ENCODE data around the gene SH3BP5L. TPM values are rescaled to one million over a fixed set of nuclear protein-coding genes. Genes with fewer than 3 reads are reported as not detected.

The SH3BP5L gene
- total RNA-seq, 2 donors from 2014 or later = 23.1 to 25.3 TPM

DNA sequence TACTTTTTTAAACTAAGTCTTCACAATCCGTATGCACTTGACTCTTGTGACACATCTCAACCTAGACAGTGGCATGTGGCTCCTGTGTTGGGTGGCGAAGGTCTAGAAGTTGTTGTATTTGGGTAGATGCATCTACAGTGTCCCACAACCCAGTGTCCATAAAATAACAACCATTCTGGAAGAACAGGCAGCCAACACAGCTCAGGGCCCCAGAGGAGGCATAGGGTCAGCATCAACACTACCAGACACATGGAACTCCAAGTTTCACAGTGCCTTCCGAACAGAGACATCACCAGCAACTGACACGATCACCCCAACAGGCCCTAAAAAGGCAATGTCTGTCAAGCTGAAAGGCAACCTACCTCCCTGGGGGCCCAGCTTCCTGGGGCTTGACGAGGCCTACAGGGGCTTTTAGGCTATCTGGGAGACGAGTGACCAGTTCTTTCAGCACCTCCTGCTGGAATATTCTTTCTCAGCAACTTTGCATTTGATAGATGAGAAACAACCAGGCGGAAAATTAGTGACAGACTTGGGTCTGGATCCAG, 5.6 kb downstream of the SH3BP5L start:
- Mint-ChIP-seq H3K4me1 (ENCODE audit: low read depth) (peaks cover 92% of the 10 kb centered on the region), H3K27ac (peak overlapping the region; percentile 10), H3K36me3 (ENCODE audit: insufficient read depth in 2 of 2) (peaks cover 9 to 14% of the 10 kb centered on the region in 2 donors), H3K4me3 (no peak overlapping the region), H3K27me3 (ENCODE audit: low read depth) (no peaks in the 10 kb centered on the region), H3K9me3 (no peaks in the 10 kb centered on the region)
- DNase-seq (no peak), ATAC-seq (replicated peaks in 1 of 2) (no peak)

DNA sequence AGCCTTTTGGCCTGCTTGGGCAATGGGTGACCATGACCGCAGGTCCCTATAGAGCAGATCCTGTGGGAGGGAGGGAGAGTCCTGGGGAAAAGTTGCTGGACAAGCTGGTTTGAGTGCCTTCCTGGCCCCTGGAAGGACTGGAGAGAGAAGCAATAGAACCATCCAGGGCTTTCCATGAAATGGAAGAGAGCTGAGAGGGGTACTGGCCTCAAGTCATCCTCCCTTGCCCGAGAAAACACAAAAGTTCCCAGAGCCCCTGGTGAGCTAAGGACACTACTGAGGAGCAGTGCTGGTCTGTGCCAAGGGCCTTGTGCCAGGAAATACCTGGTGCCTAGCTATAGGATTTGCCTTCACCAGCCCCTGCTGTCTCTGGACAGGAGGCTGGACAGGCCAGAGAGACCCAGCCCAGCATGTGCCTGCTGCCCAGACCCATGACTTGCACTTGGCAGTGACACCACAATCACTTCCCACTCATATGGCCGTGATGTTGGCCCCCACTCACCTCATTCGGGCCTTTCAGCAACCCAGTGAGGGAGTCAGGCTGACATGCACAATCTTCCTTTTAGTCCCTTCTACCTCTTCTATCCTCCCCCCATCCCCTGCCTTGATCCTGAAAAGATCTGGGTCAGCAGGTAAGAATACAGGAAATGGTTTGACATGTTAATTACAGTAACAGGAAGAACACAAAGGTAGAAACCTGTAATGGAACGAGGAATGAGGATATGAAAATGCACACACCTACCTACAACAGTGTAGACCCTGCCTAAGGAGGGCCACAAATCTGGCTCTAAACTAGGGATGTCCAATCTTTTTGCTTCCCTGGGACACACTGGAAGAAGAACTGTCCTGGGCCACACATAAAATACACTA, 7.0 kb downstream of the SH3BP5L start:
- Mint-ChIP-seq H3K9me3 (no peaks in the 10 kb centered on the region), H3K4me3 (peak overlapping the region; percentile 34 to 54), H3K4me1 (ENCODE audit: low read depth) (peaks cover 78% of the 10 kb centered on the region), H3K27ac (peak overlapping the region; percentile 82), H3K36me3 (ENCODE audit: insufficient read depth in 2 of 2) (peaks cover 12 to 16% of the 10 kb centered on the region in 2 donors), H3K27me3 (ENCODE audit: low read depth) (no peaks in the 10 kb centered on the region)
- ATAC-seq (replicated peaks in 1 of 2) = peak; percentile 22 to 42
- no peak for DNase-seq

DNA sequence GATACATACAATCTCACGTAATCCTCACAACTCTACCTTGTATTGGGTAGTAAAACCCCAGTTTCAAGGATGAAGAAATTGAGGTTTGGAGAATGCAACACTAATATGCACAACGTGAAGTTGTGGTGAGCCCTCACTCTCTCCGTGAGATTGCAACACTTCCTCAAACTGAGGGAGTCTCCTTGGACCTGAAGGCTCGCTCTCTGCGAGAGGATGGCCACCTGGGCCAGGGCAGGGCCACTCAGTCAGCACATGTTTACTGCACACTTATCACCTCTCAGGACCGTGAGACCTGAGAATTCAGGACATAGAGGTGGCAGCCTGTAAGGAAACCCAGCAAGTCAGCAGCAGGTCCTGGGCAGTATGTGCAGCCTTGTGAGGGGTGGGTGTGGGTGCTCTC, 8.7 kb downstream of the SH3BP5L start:
- Mint-ChIP-seq H3K27ac (peak overlapping the region; percentile 91), H3K4me3 (peak overlapping the region in 1 of 2 donors; percentile 16), H3K4me1 (ENCODE audit: low read depth) (peaks cover 62% of the 10 kb centered on the region), H3K9me3 (no peaks in the 10 kb centered on the region), H3K27me3 (ENCODE audit: low read depth) (no peaks in the 10 kb centered on the region), H3K36me3 (ENCODE audit: insufficient read depth in 2 of 2) (peaks cover 14 to 18% of the 10 kb centered on the region in 2 donors)
- ATAC-seq (replicated peaks in 1 of 2) (peak; percentile 45 to 48), DNase-seq (no peak)

DNA sequence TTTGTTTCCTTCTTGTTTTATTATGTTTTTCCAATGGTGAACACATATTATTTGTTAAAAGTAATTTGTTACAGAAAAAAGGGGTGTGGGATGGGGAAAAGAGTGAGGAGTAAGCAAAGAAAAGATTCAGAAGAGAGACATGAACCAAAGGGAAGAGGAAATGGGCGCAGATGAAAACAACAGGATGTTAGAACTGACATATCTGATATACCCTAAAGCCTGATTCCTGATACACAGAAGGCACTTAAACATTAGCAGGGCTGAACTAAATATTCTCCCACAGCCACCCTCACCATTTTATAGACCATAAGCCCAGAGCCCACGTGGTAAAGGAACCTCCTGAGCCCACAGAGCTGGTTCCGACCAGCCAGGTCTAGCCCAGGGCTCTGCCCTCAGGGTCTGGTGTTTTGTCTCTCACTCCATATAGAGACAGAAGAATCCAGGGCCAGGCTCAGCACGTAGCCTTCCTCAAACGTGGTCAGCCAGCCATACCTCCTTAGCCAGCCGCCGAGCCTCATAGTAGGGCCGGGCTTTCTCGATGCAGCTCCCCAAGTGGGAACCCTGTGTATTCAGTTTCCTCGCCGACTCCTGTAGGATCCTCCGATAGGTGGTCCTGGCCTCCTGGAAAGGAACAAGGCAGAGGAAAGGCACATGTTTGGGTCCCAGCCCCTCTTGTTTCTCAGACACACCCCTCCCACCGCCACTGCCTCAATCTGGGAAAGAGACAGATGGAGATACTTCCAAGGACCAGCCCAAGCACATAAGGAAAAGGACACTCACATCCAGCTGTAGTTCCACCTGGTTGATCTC, 9.5 kb downstream of the SH3BP5L start:
- Mint-ChIP-seq H3K36me3 (ENCODE audit: insufficient read depth in 2 of 2) (peaks cover 16 to 18% of the 10 kb centered on the region in 2 donors), H3K27me3 (ENCODE audit: low read depth) (no peaks in the 10 kb centered on the region), H3K9me3 (no peaks in the 10 kb centered on the region), H3K4me3 (no peak overlapping the region), H3K4me1 (ENCODE audit: low read depth) (peaks cover 53% of the 10 kb centered on the region), H3K27ac (peak overlapping the region; percentile 91)
- no peak for DNase-seq
- ATAC-seq (replicated peaks in 1 of 2) = no peak

DNA sequence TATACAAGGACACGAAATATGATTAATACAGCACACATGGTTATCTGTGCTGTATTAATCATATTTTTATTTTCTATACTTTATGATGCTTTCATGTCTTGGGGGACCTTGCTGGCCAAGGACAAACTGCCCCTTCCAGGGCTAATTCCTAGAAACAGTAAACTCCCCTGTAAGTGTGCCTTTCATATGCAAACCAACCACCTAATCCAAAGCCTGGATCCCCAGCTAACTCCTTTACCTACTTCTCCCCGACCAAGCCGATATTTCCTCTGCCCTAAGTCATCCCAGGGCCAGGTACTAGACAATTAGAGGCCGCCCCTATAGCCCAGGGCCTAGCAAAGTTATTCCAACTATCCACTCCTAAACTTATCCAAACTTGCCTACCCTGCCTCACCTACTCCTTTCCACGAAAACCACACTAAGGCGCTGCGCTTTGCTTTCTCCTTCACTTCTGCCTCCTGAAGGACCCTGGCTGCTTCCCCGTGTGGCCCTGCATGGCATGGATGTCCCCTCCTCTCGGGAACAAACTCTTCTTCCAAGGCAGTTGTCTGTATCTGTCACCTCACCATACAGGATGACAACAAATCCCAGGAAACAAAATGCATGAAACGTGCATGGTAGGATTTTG, 10.2 kb downstream of the SH3BP5L start:
- H3K27ac Mint-ChIP-seq = peak overlapping the region; percentile 34
- no peak for ATAC-seq (replicated peaks in 1 of 2)
- peaks cover 15 to 16% of the 10 kb centered on the region in 2 donors for H3K36me3 Mint-ChIP-seq (ENCODE audit: insufficient read depth in 2 of 2)
- H3K9me3 Mint-ChIP-seq = no peaks in the 10 kb centered on the region
- H3K4me1 Mint-ChIP-seq (ENCODE audit: low read depth) = peaks cover 47% of the 10 kb centered on the region
- no peaks in the 10 kb centered on the region for H3K27me3 Mint-ChIP-seq (ENCODE audit: low read depth)
- no peak overlapping the region for H3K4me3 Mint-ChIP-seq
- DNase-seq = no peak

DNA sequence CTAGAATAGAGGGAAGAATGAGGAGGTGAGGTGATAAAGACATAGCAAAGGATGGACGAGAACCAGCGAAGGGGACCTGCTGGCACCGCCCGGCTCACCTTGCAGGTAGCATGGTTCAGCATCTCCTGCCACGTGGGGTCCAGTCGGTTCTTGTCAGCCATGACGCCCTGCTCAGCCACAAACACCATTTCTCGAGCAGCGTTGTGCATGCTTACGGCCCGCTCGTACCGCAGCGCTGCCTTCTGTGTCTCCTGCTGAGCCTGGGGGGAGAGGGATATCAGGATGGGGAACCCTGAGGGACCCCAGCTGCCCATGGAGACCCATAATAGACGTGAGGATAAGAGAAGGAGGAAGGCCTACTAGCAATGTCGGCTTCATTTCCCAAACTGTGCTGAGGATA, 11.4 kb downstream of the SH3BP5L start:
- Mint-ChIP-seq H3K27me3 (ENCODE audit: low read depth) (no peaks in the 10 kb centered on the region), H3K4me1 (ENCODE audit: low read depth) (peaks cover 37% of the 10 kb centered on the region), H3K9me3 (no peaks in the 10 kb centered on the region), H3K4me3 (no peak overlapping the region), H3K27ac (peak overlapping the region; percentile 13), H3K36me3 (ENCODE audit: insufficient read depth in 2 of 2) (peaks cover 13 to 14% of the 10 kb centered on the region in 2 donors)
- ATAC-seq (replicated peaks in 1 of 2) (no peak), DNase-seq (no peak)

DNA sequence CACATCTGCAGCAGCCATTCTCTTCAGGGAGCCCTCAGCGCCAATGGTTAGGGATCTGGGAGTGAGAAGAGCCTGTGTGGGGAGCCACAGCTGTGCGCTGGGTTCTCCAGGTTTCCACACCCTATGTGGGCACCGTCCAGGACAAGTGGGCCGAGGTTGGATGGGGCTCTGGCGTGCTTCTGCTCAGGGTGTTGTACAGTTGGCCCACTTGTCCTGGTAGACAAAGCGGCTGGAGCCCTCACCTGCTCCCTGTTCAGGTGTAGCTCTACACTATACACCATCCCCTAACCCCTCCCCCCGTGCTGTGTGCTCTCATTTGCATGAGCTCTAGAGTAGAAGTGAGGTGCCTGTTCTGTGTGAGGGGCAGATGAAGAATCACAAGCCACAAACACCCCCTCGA, 12.2 kb downstream of the SH3BP5L start:
- H3K27ac Mint-ChIP-seq = no peak overlapping the region
- H3K27me3 Mint-ChIP-seq (ENCODE audit: low read depth) = no peaks in the 10 kb centered on the region
- ATAC-seq (replicated peaks in 1 of 2) = no peak
- no peaks in the 10 kb centered on the region for H3K9me3 Mint-ChIP-seq
- no peak overlapping the region for H3K4me3 Mint-ChIP-seq
- DNase-seq = no peak
- H3K36me3 Mint-ChIP-seq (ENCODE audit: insufficient read depth in 2 of 2) = peaks cover 11 to 13% of the 10 kb centered on the region in 2 donors
- peaks cover 30% of the 10 kb centered on the region for H3K4me1 Mint-ChIP-seq (ENCODE audit: low read depth)

DNA sequence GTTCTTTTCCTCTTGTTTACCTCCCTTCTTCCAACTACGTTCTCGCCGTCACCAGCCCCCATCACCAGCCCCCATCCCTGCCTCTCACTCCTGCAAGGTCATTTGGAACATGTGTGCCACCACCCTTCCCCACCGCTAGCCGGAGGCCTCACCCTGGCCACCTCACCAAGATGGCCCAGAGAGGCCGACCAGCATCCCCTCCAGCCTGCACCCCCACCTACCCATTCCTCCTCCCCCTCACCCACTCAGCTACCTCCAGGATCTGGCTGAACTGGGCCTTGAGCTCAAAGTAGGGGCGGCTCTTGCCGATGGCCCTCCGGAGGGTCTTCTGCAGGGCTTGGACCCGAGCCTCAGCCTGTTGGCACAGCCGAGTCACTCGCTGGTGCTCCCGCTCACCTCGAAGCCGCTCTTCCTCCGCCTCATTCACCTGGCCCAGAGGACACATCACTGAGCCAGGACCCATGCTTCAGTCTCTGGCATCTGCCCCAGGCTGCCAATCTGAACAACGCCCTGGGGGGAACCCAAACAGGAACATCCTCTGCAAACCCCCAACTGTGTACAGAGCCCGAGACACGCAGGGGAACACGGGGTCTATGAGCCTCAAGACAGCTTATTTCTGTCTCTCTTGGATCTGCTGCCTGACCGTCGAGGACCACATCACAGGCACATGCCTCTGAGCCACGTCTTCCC, 12.8 kb downstream of the SH3BP5L start:
- no peak overlapping the region for H3K27ac Mint-ChIP-seq
- H3K4me1 Mint-ChIP-seq (ENCODE audit: low read depth) = peaks cover 24% of the 10 kb centered on the region
- no peaks in the 10 kb centered on the region for H3K9me3 Mint-ChIP-seq
- peaks cover 9 to 13% of the 10 kb centered on the region in 2 donors for H3K36me3 Mint-ChIP-seq (ENCODE audit: insufficient read depth in 2 of 2)
- H3K4me3 Mint-ChIP-seq = no peak overlapping the region
- DNase-seq (no peak), ATAC-seq (replicated peaks in 1 of 2) (no peak)
- H3K27me3 Mint-ChIP-seq (ENCODE audit: low read depth) = no peaks in the 10 kb centered on the region

DNA sequence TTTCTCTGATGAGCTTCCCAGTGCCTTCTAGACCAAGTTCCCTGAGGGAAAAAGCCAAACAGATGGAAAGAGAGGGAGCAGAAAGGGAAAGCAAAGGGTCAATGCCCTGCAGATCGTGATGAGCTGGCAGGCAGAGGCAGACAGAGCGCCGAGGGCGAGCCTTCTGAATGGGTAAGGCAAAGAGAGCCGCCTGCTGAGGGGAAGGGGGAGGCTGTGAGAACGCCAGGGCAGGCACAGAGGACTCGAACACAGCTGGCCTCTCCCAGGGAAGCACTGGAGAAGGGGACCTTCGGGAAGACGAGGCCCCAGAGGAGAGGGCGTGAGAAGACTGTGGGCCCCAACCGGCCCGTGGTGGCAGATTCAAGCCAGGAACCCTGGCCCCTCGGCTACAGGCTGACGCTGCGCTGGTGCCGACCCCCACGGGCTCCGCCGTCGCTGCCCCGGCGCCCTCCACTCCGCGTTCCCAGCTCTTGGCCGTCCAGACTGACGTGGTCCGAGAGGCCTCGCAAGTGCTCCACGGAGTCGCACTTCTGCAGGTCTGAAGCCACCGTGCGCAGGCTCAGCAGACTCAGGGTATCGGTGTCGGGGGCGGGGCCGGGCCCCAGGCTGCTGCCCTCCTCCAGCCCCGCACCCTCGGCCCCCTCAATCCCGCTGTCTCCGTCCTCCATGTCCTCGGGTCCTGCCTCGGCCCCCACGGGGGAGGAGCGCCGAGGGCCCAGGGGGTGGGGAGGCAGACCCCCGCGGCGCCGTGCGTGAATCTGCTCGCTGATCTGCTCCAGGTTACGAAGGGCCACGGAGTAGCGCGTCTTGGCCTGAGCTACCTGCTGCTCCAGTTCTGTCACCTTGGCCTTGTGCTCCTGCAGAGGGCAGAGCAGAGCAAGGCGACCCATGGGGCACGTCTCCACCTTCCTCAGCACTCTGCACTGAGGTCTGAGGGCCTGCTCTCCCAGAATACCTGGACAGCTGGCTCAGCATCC, 13.9 kb downstream of the SH3BP5L start:
- peaks cover 9 to 13% of the 10 kb centered on the region in 2 donors for H3K36me3 Mint-ChIP-seq (ENCODE audit: insufficient read depth in 2 of 2)
- ATAC-seq (replicated peaks in 1 of 2) = no peak
- H3K27ac Mint-ChIP-seq = no peak overlapping the region
- peaks cover 18% of the 10 kb centered on the region for H3K4me1 Mint-ChIP-seq (ENCODE audit: low read depth)
- H3K27me3 Mint-ChIP-seq (ENCODE audit: low read depth) = no peaks in the 10 kb centered on the region
- no peak for DNase-seq
- H3K9me3 Mint-ChIP-seq = no peaks in the 10 kb centered on the region
- H3K4me3 Mint-ChIP-seq = no peak overlapping the region

DNA sequence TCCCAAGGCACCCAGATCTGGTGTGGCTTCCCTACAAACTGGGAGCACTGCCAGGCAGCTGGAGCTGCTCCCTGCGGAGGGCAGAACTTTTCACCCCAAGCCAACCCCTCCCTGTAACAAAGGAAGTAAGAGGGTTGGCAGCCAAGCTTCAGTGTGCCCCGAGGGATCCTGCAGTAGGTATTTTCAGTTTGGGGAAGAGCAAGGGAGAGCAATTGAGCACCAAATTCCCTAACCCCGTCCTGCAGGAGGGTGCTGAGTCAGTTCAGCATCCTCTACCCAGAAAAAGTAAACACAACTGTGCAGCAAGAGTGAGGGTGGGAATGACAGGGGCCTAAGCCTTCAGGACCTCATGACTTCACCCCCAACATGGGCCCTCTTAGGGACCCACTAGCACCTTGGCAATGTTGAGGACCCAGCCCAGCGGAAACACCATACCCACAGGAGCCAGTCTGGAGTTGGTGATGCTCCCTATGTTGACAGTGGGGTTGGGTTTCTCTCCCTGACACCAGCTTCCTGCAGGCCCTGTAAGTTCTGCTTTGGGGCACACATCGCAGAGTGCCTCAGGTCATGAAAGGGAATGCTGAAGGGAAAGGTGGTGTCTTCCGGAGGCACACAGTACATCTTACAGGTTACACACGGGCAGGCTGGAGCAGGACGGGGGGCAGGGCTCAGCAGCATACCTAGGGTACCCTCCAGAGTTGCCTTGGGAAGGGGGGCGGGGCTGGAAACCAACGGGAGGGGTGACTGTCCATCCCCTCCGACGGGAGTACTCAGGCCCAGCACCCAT, 14.8 kb downstream of the SH3BP5L start:
- no peak for ATAC-seq (replicated peaks in 1 of 2)
- Mint-ChIP-seq H3K27me3 (ENCODE audit: low read depth) (no peaks in the 10 kb centered on the region), H3K4me1 (ENCODE audit: low read depth) (peaks cover 10% of the 10 kb centered on the region), H3K4me3 (no peak overlapping the region), H3K9me3 (no peaks in the 10 kb centered on the region), H3K27ac (no peak overlapping the region), H3K36me3 (ENCODE audit: insufficient read depth in 2 of 2) (peaks cover 7 to 12% of the 10 kb centered on the region in 2 donors)
- DNase-seq = no peak
